ENCODE data around the gene COL5A1. TPM values are rescaled to one million over a fixed set of nuclear protein-coding genes. Genes with fewer than 3 reads are reported as not detected.

The COL5A1 gene
- total RNA-seq, 2 experiments from 2014 or later: 0.12 to 0.19 TPM

DNA sequence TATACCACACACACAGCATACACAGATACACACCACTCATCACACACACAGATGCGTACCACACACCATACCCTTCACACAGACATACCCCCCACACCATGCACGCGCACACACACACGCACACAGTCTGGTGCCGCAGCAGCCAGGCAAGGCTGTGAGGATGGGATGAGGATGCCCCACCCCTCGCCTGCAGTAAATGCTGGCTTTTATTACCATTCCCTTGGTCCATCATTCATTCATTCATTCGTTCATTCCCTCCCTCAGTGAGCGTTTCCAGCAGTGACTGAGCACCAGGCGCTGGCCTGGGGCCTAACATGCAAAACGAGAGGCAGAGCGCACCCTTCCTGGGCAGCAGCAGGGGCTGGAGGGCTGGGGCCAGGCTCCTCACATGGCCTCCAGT lies 187.3 kb downstream of the COL5A1 start:
- Mint-ChIP-seq H3K36me3 (no peaks in the 10 kb centered on the region), H3K4me1 (ENCODE audit: low read depth) (no peaks in the 10 kb centered on the region), H3K27me3 (no peaks in the 10 kb centered on the region), H3K27ac (no peak overlapping the region), H3K4me3 (no peak overlapping the region), H3K9me3 (no peaks in the 10 kb centered on the region)
- intact Hi-C loops (cut with micrococcal nuclease): no loop called here
- no peak for DNase-seq
- POLR2A ChIA-PET: no interaction called here
- CTCF ChIA-PET: no interaction called here

DNA sequence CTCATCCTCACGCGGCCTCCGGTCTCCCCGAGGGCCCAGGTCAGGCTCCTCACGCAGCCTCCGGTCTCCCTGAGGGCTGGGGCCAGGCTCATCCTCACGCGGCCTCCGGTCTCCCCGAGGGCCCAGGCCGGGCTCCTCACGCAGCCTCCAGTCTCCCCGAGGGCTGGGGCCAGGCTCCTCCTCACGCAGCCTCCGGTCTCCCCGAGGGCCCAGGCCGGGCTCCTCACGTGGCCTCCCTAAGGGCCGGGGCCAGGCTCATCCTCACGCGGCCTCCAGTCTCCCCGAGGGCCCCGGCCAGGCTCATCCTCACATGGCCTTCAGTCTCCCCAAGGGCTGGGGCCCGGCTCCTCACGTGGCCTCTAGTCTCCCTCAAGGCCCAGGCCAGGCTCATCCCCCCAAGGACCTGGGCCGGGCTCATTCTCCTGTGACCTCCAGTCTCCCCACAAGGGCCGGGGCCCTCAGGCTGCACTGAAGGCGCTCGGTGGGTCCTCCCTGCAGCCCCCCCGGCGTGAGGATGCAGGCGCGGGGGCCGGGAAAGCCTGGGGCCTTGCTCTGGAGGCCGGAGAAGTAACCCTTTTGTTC lies 187.8 kb downstream of the COL5A1 start:
- H3K4me3 Mint-ChIP-seq: no peak overlapping the region
- intact Hi-C loops (cut with micrococcal nuclease): no loop called here
- no peak overlapping the region for H3K27ac Mint-ChIP-seq
- POLR2A ChIA-PET: no interaction called here
- H3K4me1 Mint-ChIP-seq (ENCODE audit: low read depth): no peaks in the 10 kb centered on the region
- no peaks in the 10 kb centered on the region for H3K36me3 Mint-ChIP-seq
- CTCF ChIA-PET: no interaction called here
- H3K27me3 Mint-ChIP-seq: no peaks in the 10 kb centered on the region
- DNase-seq: no peak
- no peaks in the 10 kb centered on the region for H3K9me3 Mint-ChIP-seq

DNA sequence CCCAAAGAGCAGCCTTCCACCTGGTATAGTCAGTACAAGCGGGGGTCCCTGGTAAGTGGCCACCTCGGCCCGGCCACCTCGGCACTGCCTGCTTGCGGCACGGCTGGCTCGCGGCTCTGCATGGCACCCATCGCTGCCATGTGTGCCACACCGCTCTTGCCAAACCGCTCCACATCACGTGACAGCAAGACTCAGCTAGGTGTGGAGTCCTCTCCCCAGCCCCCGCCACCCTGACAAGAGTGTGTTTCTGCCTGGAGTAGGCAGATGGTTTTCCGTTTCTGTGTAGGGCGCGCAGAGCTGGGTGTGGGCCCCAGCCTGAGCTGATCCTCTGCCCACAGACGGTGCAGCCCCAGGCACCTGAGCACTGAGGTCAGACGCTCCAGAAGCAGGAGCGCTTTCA lies 188.5 kb downstream of the COL5A1 start:
- POLR2A ChIA-PET: no interaction called here
- CTCF ChIA-PET: no interaction called here
- Mint-ChIP-seq H3K4me3 (no peak overlapping the region), H3K36me3 (no peaks in the 10 kb centered on the region), H3K27me3 (no peaks in the 10 kb centered on the region), H3K4me1 (ENCODE audit: low read depth) (no peaks in the 10 kb centered on the region), H3K9me3 (no peaks in the 10 kb centered on the region), H3K27ac (no peak overlapping the region)
- intact Hi-C loops (cut with micrococcal nuclease): no loop called here
- no peak for DNase-seq

DNA sequence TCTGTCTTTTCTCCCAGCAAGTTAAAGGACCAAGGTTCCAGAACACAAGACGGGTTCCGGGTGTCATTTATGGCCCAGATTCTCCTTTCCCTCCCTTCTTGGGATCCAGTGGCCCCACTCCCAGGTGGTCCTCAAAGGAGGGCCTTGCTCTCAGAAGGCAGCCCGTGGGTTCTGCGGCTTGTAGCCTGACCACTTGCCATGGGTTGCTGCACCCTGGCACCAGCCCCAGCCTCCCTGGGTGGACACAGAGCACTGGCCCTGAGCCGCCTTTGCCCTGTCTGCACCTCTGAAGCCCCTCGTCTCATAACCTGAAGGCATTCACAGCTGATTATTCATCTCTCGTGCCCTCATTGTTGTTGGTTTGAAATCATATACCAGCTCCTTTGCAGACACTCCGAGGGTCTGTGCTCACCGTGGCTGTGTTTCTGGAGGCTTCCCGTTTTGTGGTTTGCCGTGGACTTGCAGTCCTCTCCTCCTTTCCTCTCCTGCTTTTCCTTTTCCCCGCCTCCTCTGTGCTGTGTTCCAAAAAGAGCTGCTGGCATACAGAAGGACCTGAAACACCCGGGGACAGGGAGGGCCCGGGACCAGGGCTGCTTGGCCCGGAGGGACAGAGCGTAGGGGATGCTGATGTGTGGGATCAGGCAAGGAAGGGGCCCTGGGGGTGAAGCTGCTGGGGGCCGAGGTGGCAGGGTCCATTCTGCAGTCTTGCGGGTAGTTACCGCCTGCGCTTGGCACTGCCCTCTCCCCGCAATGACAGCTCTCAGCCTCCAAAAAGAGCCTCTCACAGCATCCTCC lies 189.5 kb downstream of the COL5A1 start:
- no peaks in the 10 kb centered on the region for H3K9me3 Mint-ChIP-seq
- POLR2A ChIA-PET: no interaction called here

DNA sequence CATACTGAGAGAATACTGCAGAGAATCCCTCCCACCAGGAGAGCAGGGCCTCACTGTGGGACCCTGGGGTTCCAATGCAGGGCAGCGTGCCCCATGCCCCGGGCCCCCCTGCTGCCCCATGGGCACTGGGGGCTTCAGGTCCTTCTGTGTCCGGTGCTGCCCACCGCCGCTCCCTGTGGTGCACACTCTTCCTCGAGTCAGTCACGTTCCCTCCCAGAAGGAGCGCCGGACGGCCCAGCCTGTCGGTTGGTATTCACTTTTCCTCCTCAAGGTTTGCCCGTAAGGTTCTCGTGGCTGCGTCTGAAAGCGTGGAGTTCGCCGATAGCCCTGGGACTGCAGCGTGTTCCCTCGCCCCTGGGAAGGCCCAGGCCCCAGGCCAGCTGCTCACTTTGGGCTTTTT lies 190.9 kb downstream of the COL5A1 start:
- Mint-ChIP-seq H3K27me3 (no peaks in the 10 kb centered on the region), H3K9me3 (no peaks in the 10 kb centered on the region), H3K36me3 (no peaks in the 10 kb centered on the region), H3K4me3 (no peak overlapping the region), H3K4me1 (ENCODE audit: low read depth) (no peaks in the 10 kb centered on the region), H3K27ac (no peak overlapping the region)
- CTCF ChIA-PET: no interaction called here
- POLR2A ChIA-PET: no interaction called here
- no peak for DNase-seq
- intact Hi-C loops (cut with micrococcal nuclease): no loop called here

More for the DNA sequence above, 189.5 kb downstream of the COL5A1 start:
- no peak overlapping the region for H3K4me3 Mint-ChIP-seq
- DNase-seq: no peak
- no peaks in the 10 kb centered on the region for H3K4me1 Mint-ChIP-seq (ENCODE audit: low read depth)
- H3K27me3 Mint-ChIP-seq: no peaks in the 10 kb centered on the region
- intact Hi-C loops (cut with micrococcal nuclease): no loop called here
- H3K36me3 Mint-ChIP-seq: no peaks in the 10 kb centered on the region
- CTCF ChIA-PET: no interaction called here
- H3K27ac Mint-ChIP-seq: no peak overlapping the region

DNA sequence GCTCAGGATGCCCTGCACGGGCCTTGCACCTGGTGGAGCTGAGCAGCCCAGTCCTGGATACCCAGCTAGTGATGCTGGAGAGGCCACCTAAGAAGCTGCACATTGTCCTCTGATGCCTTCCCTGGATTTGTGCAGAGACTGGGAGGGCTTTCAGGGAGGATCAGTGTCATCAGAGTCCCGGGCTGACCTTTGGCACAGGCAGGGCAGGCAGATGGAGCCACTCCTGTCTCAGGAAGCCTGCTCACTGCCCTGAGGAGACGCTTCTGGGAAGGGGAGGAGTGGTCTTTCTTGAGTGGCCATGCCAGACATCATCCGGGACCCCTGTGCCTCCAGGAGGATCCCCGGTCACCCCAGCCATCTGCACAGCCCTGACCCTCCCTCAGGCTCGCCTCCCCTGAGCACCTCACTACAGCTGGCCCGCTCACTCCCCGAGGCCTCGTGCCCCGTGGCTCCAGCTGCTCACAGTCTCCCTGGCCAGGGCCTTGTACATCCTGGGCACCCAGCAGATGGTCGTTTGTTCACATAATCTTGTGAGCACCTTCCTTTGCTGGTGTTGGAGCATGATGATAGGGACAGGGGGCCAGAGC lies 191.8 kb downstream of the COL5A1 start:
- Mint-ChIP-seq H3K4me1 (ENCODE audit: low read depth) (no peaks in the 10 kb centered on the region), H3K27ac (no peak overlapping the region), H3K4me3 (no peak overlapping the region), H3K9me3 (no peaks in the 10 kb centered on the region), H3K27me3 (no peaks in the 10 kb centered on the region), H3K36me3 (no peaks in the 10 kb centered on the region)
- intact Hi-C loops (cut with micrococcal nuclease): no loop called here
- ChIA-PET CTCF (no interaction called here), POLR2A (no interaction called here)
- no peak for DNase-seq

DNA sequence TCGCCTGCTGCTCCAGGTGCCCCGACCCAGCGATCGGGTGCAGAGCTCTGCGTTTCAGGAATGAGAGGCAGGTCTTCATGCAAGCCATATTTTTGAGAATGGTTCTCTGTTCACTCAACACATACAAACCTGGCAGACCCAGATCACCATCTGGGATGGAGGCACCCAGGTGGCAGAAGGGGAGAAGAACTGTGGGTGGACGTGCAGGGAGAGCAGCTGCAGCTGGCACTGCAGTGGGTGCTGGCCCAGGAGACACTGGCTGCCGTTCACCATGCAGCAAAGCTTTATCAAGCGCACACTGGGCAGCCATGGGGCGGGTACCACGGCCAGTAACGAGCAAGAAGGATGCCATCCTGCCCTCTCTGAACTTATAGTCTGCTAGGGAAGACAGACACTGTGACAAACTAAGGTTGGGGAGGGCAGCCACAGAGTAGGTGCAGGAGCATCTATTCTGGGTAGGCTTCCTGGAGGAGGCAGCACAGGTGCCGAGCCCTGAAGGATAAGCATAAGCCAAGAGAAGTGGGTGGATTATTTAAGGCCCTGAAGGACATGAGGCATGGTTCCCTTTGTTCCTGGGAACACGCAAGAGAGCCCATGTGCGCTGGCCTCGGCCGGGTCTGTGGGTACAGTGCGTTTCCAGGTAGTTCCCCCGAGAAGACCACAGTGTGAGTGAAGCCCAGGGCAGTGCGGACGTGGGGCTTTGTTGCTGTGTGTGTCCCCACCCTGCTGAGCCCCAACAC lies 192.8 kb downstream of the COL5A1 start:
- DNase-seq: no peak
- H3K27ac Mint-ChIP-seq: no peak overlapping the region
- POLR2A ChIA-PET: no interaction called here
- CTCF ChIA-PET: no interaction called here
- H3K4me3 Mint-ChIP-seq: no peak overlapping the region
- no peaks in the 10 kb centered on the region for H3K4me1 Mint-ChIP-seq (ENCODE audit: low read depth)
- intact Hi-C loops (cut with micrococcal nuclease): no loop called here
- H3K9me3 Mint-ChIP-seq: no peaks in the 10 kb centered on the region
- no peaks in the 10 kb centered on the region for H3K36me3 Mint-ChIP-seq
- H3K27me3 Mint-ChIP-seq: no peaks in the 10 kb centered on the region

DNA sequence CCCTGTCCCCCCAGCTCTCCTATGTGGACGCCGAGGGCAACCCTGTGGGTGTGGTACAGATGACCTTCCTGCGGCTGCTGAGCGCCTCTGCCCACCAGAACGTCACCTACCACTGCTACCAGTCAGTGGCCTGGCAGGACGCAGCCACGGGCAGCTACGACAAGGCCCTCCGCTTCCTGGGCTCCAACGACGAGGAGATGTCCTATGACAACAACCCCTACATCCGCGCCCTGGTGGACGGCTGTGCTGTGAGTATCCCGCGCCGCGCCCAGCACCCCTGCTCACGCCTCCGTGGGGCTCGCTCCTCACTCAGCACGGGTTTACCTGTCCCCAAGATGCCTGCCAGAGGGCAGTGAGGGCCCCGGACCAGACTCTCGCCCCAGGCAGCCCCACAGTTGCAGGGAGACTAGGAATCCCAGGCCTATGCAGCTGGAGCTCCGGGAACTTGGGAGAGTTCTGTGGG lies 193.4 kb downstream of the COL5A1 start:
- POLR2A ChIA-PET: no interaction called here
- Mint-ChIP-seq H3K36me3 (no peaks in the 10 kb centered on the region), H3K4me3 (no peak overlapping the region), H3K27ac (no peak overlapping the region), H3K27me3 (no peaks in the 10 kb centered on the region), H3K9me3 (no peaks in the 10 kb centered on the region), H3K4me1 (ENCODE audit: low read depth) (no peaks in the 10 kb centered on the region)
- no peak for DNase-seq
- CTCF ChIA-PET: no interaction called here
- intact Hi-C loops (cut with micrococcal nuclease): no loop called here

DNA sequence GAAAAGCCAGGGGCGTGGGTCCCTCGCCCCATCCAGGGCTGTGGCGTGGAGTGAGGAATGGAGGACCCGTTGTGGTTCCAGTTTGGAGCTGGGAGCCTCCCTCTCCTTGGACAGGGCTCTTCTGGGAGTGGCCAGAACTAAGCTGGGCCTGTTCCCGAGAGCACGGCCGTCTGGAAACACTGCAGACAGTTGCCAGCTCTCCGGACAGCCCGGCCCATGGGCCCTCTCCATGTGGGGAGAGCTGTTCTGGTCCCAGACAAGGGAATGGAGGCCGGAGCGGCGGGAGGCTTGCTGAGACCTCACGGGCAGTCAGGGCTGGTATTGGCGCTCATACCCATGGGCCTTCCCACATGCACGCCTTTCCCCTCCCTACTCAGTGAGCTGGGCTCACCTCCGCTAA lies 193.8 kb downstream of the COL5A1 start:
- no peak overlapping the region for H3K27ac Mint-ChIP-seq
- no peak for DNase-seq
- POLR2A ChIA-PET: no interaction called here
- H3K36me3 Mint-ChIP-seq: no peaks in the 10 kb centered on the region
- CTCF ChIA-PET: no interaction called here
- no peaks in the 10 kb centered on the region for H3K4me1 Mint-ChIP-seq (ENCODE audit: low read depth)
- no peak overlapping the region for H3K4me3 Mint-ChIP-seq
- no peaks in the 10 kb centered on the region for H3K27me3 Mint-ChIP-seq
- H3K9me3 Mint-ChIP-seq: no peaks in the 10 kb centered on the region
- intact Hi-C loops (cut with micrococcal nuclease): no loop called here

DNA sequence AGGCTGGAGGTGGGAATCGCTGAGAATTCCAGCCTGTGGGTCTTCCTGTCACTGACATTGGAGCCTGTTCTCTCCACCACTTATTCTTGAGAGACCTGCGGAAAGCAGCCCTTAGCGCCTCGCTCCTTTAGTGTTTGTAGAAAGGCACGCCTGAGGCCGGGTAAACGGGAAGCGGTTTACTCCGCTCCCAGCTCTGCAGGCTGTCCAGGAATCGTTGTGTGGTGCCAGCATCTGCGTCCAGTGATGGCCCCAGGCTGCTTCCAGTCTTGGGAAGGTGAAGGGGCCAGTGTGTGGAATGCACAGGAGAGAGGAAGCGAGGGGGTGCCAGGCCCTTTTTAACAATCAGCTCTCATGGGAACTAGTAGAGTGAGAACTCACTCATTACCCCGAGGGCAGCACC lies 194.4 kb downstream of the COL5A1 start:
- no peaks in the 10 kb centered on the region for H3K36me3 Mint-ChIP-seq
- H3K4me3 Mint-ChIP-seq: no peak overlapping the region
- intact Hi-C loops (cut with micrococcal nuclease): no loop called here
- no peaks in the 10 kb centered on the region for H3K9me3 Mint-ChIP-seq
- POLR2A ChIA-PET: no interaction called here
- no peaks in the 10 kb centered on the region for H3K27me3 Mint-ChIP-seq
- CTCF ChIA-PET: no interaction called here
- no peak for DNase-seq
- H3K4me1 Mint-ChIP-seq (ENCODE audit: low read depth): no peaks in the 10 kb centered on the region
- H3K27ac Mint-ChIP-seq: no peak overlapping the region

DNA sequence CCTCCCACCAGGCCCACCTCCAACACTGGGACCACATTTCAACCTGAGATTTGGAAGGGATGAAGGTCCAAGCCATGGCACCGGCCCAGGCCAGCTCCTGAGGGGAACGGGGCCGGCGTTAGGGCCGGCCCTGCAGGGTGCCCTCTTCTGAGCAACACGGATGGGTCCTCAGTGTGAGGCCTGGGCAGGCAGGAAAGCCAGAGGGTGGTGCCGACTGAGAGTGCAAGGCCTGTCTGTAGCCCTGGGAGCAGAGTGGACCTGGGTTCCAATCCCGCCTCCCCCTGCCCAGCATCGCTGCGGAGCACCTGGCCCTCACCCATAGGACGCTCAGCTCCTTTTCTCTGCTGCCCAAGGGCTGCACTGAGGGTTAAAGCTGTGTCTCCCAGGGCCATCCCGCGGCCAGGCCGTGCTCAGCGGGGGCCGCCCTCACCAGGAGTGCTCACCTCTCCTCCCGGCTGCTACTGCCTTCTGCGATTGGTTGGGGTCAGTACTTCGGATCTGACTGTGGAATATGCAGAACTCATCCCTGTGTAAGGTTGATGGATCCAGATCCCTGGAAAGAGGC lies 194.9 kb downstream of the COL5A1 start:
- intact Hi-C loops (cut with micrococcal nuclease): no loop called here
- Mint-ChIP-seq H3K4me1 (ENCODE audit: low read depth) (no peaks in the 10 kb centered on the region), H3K27me3 (no peaks in the 10 kb centered on the region), H3K9me3 (no peaks in the 10 kb centered on the region), H3K4me3 (no peak overlapping the region), H3K36me3 (no peaks in the 10 kb centered on the region), H3K27ac (no peak overlapping the region)
- DNase-seq: no peak
- POLR2A ChIA-PET: no interaction called here
- CTCF ChIA-PET: no interaction called here

DNA sequence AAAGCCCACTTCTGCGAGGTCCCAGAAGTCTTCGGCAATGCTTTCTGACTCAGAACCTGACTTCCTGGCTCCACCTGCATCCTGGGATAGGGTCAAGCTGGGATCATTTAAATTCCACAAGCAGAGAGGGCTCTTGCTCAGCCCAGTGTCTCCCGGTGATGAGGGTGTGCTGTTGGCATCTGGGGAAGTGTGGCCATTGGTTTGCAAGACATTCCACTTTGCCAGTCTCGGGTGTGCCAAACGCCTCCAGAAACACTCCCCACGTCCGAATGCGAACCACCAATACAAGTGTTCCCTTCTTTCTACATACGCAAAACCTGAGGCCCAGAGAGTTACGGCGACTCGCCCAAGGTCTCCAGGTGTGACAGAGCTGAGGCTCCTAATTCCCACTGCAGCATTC lies 195.9 kb downstream of the COL5A1 start:
- no peak overlapping the region for H3K27ac Mint-ChIP-seq
- H3K36me3 Mint-ChIP-seq: no peaks in the 10 kb centered on the region
- ChIA-PET POLR2A (no interaction called here), CTCF (no interaction called here)
- intact Hi-C loops (cut with micrococcal nuclease): no loop called here
- no peak overlapping the region for H3K4me3 Mint-ChIP-seq
- no peaks in the 10 kb centered on the region for H3K4me1 Mint-ChIP-seq (ENCODE audit: low read depth)
- no peak for DNase-seq
- no peaks in the 10 kb centered on the region for H3K9me3 Mint-ChIP-seq
- H3K27me3 Mint-ChIP-seq: no peaks in the 10 kb centered on the region

Data from activated CD4-positive, alpha-beta memory T cell treated with anti-CD3 and anti-CD28 coated beads for 36 hours (primary cell).